Stimulated activated CD4-positive, alpha-beta T cell treated with anti-CD3 and anti-CD28 coated beads, Interleukin-2, amount 100 ng/mL, for 24 hours (primary cell): ENCODE results near the gene CPEB2.

ENCODE experiments used
- DNase-seq, 2 donors: peaks; one replicate each; pipeline ENCODE4 v3.0.0-alpha.2; 2020

CPEB2 gene

DNA sequence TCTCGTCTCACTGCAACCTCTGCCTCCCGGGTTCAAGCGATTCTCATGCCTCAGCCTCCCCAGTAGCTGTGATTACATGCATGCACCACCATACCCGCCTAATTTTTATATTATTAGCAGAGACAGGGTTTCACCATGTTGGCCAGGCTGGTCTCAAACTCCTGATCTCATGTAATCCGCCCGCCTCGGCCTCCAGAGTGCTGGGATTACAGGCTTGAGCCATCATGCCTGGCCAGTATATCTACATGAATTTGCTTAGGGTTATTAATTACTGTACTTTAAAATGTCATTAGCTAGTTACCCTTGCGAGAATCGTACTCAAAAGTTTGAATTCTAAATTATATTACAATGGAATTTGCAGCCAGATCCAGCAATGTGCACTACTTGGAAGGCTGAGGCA, 8.9 kb downstream of the CPEB2 start:
- no peak for DNase-seq

DNA sequence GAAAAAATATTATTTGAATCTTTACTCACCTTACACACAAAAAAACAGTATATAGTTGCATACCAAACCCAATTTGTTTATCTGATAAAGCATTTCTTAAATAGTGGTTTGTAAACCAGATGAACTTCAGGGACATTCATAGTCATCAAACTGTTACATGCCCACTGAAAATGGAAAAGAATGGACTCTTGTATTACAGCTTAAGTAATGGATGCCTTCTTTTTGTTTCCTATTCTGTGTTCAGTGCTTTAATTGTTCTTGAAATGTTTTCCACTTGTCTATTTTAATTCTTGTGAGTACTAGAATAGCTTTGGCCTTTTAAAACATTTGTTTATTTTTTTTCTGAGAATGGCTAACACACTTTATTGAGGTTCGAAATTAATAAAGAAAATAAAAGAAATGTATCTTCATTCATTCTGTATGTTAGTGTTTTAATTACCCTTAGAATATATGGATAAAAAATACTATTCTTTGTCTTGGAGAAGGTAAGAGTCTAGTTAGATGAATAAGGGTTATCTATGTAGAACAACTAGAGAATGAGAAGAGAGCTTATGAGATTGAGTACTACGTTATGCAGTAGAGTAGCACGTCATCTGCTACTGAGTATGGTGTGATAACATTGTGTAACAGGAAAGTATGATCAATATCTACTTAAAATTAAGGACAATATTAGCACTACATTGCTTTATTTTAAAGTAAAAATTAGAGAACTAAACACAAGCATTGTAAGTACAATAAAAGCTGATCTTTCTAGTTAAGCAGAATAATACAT, 9.9 kb downstream of the CPEB2 start:
- no peak for DNase-seq

DNA sequence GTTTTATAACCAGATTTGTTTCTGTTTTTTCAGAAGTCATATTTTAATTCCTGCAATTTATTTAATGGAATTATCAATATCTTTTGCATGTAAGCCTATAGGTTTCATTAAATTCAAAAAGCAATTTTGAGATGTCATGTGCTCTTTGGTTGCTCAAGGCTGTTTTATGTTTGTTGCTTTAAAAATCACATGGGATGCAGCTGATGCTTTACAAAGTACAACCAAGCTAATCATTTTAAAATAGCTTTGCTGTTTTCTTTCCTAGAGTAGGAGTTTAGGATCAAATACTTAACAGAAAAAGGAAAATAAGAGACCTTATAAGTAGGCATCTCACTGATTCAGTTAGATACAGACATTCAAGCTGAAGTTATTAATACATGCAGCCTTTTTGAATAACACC, 11.3 kb downstream of the CPEB2 start:
- DNase-seq, result no peak

DNA sequence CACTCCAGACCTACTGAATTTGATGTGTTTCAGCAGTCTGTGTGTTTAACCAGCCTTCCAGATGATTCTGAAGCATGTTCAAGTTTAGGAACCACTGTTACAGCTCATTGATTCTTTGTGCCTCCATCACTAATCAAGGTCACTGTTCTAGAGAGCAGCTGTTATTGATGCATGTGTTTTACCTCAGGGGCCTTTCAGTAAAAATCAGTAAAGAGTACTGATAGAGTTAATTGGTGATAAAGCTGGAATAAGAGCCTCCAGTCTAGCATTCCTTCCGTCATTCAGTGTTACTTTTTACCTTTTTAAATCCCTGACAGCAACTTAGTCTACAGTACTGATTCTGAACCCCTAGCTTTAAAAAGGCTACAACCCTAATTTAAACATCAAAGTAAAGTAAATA, 12.9 kb downstream of the CPEB2 start:
- DNase-seq, result no peak

DNA sequence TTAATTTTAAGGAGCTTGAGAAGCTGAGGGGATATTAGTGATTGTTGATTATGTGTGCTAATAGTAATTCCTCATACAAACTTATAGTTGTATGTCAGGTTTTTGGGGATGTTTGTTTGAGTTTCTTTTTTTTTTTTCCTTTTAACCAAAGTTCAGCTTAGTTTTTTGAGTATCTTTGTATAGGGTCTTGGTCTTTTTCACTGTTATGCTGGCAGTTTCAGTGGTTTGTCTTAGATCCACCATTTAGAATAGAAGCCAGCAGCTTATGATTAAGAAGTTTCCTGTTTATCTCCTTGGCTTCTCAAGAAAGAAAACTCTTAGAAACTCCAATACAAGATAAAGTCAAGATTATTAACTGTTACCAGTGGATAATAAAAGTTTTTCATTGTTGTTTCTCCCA, 16.1 kb downstream of the CPEB2 start:
- no peak for DNase-seq

DNA sequence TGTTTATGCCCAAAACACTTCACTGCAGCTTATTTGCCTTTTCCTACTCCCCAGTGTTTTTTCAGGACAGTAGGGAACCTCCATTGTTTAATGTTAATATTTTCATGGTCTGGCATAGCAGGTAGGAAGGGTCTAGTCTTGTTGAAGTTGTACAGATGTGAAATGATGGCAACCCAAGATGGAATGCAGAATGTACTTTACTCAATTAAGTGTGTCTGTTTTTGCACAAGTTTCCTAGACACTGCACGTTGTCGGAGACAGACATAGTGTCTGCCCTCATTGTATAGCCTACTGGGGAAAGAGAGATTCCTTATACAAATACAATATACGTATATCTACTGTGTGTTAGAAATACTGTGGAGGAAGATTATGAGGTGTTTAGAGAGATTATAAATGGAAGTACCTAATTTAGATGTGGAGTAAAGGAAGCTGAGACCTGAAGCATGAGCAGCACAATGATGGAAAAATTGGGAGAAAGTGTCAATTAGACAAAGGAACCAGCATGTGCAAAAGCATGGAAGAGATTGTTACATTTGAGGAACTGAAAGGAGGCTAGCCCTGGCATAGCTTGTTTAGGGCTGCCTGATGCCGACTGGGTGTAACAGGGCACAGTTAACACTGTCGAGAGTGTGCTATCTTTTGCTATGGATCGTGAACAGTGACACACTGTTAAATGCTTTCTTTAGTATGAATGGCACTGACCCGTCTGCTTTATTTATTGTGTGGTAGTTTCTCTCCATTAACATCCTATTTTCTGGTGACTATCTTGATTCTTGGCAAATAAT, 18.4 kb downstream of the CPEB2 start:
- DNase-seq, result no peak

DNA sequence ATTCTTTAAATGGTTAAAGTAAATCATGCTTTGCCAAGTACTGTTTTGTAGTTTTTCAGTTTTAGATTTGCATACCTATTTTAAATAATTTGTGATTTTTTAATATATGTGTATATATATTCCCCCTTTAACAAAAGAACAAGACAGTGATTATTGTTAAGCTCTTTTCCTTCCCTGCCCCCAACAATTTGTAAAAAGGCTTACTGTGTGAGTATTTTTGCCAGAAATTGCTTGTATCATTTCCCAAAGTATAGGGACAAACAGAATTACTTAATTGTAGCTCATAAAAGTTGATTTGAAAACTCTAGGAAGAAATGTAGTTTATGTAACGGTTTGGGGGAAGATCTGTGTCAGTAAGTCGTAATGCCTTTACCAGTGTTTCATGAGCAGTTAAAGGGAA, 19.0 kb downstream of the CPEB2 start:
- DNase-seq, result no peak

DNA sequence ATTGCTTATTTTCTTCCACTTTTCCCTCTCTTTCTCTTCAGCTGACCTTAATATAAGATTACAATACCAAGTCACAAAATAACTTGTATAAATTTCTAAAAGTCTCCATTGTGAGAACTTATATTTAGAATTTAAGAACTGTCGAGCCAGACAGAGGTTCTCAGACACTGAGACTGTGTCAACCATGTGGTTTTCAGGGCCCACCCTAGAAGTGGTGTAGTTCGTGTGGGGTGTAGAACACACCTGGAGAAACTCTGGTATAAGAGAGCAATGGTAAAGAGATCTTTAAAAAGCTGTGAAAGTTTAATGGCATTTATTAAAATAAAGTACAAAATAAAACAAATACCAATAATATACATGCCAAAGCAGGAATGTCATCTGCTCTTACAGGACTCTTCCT, 19.7 kb downstream of the CPEB2 start:
- DNase-seq, result no peak

DNA sequence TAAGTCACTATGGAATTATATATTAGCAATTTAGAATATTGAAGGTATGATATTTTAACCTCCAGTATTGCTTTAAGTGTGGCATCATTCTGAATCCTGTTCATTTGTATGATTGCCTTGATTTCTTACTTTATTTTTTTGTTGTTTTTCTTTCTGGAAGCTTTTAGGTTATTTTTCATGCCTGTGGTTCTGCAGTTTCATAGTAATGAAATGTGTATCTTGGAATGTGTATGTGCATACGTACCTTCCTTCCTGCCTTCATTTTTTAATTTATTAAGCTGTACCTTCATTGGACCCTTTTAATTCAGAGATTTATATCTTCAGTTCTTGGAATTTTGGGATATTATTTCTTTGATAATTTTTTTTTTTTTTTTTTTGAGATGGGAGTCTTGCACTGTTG, 22.1 kb downstream of the CPEB2 start:
- DNase-seq, result no peak

DNA sequence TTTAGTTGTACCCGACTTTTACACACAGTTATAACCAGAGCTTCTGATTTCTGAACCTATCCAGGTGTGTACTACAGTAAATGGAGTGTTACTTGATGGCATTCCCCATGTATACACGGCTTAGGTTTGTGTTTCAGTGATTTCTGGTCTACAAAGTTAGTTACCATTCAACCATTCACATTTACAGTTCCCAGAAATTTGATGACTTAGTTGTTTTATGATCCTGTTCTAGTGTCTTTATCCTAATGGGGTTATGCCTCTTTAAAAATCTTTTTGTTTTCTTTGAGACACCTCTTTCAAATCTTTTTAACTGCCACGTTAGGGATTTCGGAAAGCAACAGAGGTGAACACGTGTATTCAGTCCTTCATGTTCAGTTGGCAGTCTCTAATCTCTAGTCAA, 23.4 kb downstream of the CPEB2 start:
- DNase-seq, result no peak

DNA sequence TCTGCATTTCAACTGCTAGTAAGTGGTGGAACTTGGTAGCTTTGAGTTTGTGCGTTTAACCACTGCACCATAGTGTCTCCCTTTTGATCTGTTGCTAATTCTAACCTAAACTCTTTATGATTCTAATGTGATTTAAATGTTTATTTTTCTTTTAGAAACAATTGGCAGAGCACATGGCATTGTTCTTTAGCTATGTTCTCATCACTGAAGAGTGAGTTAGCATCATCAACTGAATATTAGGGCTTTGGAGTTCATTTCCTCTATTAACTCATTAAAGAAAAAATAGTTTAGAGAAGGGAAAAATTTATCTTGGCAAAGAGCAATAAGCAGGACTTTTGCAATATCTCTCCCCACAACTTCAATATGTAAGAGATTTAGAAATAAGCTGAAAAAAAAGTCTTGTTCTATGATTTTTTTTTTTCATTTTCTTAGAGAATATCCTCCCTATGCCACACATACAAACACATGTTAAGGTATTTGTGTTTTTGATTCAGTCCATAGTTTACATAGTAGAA, 25.7 kb downstream of the CPEB2 start:
- DNase-seq, result no peak

DNA sequence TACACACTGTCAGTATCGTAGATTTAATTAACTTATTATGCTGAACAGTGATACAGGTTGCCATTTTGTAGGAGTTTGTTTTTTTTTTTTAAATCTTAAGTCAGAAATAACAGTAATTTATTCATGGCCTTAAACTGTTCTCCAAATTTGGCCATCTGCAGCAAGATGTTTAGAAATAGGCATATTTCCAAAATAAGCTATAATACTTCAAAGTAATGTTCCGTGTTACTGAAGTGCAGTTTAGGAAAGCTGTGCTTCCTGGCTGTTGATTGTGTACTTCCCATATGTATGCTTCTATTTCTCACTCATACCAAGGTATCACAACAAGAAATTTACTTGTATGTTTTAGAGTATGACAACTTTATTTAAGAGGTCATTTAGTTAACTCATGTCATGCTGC, 28.9 kb downstream of the CPEB2 start:
- no peak for DNase-seq

DNA sequence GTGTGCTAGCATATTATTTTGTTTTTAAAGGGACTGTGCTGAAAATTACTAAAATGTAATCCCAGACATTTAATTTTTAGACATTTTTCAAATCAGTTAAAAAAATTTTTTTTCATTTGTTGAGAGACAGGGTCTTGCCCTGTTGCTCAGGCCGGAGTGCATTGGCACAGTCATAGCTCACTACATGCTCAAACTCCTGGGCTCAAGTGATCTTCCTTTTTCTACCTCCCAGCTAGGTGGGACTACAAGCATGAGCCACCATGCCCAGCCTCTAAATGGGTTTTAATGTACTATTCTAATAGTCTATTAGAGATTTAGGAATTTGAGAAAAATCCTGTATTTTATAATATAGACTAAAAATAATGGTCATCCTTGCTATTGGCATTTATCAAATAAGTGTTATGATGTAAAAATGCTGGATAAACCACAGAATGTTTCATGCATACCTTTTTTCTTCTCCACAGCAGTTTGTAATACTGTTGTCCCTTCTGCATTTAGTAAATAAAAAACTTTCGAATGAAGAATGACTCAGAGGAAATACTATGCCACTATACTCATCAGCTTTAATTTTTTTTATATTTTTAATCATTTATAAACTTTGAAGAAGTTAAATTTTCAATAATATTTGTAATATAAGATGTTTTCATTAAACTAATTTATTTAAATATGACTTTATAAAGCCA, 29.9 kb downstream of the CPEB2 start:
- no peak for DNase-seq

DNA sequence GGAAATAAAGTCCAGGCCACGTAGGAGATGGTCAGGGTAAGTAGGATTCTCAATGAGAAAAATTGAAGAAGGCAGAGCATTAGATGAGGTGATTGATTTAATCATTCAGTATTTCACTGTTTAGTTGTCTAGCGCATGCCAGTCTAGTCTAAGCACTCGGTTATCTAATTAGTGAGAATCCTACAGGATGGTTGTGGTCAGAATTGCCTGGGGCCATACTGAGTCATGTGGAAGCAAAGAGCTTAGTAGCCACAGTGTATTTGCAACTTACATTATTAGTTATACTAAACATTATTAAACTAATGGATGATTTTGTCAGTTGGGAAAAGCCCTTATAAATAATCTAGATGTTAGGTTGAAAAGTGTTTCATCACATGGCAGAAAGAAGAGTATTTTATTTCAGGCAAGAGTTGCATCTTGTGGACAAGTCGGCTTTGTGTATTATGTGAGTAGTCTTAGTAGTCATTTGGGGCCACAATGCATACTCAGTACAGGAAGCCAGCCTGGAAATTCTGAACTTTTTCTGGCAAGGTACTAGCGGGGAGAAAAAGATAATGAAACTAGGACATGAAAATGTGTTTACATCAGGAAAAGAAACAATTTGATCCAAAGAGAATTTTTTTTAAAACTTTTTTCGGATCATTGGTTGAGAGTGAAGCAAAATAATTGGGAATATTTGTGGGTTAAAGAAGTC, 31.9 kb downstream of the CPEB2 start:
- no peak for DNase-seq

DNA sequence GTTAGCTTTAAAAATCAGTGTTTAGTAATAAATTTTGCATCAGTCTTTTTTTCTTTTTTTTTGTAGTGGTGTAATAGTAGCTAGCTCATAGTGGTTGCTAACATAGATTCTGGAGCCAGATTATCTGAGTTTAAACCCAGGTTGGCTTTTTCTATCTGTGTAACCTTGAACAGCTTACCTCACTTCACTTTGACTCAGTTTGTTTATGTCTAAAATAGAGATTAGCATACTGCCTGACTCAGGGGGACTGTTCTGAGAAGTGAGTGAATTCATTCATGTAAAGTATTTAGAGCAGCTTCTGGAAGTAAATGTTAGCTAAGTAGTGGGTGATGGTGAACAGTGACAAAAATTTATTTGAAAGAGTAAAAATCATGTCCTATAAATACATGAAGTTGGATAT, 32.9 kb downstream of the CPEB2 start:
- no peak for DNase-seq

DNA sequence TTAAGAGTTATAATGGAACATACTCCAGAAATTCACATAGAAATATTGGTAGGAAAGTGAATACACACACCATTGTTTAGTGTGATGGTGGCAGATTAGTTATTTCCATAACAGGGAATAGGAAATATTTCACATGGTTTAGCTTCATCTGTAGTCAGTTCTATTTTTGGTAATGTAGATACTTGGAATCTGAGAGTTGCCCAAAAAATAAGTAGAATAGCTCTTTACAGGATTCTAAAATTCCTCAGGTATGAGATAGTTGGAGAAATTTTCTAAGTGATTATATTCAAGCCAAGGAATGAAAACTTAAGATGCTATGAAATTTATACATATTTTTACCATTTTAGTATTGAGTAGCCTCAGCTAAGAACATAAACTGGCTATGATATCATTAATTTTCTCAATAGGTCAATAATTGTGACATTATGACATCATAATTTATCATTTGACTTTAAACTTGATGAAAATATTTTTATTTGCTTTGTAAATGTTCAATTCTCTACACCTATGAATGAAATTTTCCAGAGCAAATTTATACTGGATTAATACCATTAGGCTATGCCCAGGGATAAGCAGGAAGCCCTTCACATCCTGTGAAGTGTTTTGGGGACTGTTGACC, 35.8 kb downstream of the CPEB2 start:
- DNase-seq, result no peak

DNA sequence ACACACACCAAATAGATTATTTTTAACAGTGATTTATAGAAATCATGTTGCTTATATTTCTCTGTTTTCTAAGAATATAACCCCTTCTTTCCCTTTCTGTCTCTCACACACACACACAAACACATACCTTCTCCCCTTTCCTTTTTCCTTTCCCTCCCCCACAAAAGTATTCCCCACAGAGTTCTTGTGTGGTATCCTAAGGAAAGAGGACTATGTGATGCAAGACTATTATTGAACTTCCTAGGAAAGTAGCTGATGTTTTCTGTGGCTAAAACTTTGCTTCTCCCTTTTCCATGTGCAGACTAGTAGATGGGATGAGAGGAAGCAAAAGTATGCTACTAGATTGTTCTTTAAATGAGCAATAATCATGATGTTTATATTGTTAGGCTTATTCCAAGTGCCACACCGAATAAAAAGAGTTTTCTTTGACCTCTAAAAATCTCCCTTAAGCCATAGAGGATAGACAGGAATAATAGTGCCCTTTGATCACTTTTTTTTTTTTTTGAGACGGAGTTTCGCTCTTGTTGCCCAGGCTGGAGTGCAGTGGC, 38.7 kb downstream of the CPEB2 start:
- DNase-seq, result no peak

DNA sequence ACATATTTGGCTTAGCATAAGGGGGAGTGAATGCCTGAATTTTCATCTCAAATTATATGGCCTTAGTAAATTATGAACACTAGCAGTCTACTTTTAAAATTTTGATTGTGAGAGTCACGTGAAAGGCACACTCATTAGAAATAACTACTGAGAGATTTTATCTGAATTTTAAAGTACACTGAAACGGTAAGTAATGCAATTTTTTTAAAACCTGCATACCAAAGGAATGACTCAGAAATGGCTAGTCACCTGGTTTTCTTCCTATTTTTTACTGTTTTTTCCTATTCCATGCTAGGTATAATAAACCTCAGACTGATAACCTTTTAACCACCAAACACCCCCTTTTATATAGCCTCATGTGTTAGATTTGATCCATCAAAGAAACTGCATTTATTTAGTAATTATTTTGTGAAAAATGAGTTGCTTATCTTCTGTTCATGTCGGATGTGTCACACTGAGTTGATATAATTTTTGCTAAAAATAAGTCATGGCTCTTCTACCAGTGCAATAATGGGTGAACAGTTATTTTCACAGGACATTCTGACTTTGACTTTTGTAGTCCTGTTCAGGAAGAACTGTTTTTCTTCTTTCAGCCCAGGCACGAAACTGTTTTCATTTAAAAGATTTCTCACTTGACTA, 40.4 kb downstream of the CPEB2 start:
- DNase-seq, result no peak

DNA sequence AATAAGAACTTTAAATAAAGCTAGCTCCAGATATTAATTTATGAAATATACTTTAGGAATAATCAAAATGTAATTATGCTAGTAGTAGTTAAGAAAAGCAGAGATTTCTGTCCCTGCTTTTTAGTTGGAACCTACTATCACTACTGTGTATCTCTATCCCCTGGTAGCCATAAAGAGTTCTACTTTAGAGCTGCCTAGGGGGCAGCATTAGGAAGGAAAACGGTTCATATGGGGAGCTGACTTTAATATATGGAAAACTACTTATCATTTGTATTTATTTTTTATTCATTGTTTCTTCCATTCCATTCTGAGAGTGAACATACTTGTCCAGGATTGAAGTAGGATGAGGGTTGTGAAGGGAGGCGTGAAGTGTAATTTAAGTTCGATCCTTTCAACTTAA, 40.9 kb downstream of the CPEB2 start:
- DNase-seq, result no peak

DNA sequence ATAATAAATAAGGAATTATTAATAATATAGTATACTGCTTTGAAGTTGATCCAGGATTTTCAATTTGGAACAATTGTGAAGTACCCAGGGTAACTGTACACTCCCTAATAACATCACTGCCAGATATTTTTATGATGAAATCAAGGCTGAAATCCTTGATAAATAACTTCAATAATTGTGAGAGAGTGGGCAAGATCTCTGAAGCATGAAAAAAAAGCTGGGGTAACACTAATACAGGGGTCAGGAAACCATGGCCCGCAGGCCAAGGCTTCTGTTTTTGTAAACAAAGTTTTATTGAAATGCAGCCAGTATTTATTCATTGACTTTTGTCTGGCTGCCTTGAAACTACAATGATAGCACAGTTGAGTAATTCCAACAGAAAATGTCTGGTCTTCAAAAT, 41.6 kb downstream of the CPEB2 start:
- no peak for DNase-seq

DNA sequence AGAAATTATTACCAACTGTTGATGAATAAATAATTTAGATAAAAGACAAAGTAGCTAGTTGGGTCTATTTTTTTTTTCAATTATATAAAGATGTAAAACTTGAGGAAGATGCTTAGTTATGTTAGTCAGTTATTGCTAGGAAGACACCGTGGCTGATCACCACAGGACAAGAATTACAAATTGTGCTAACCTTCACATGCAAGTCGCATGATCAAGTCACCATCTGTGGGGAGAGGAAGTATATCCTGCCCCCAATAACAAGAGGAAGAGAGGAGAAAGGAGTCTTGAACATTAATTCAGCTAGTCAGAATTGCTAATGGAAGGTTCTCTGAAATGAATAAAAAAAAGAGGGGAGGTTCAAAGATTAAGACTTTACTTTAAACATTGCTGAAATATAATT, 52.3 kb downstream of the CPEB2 start:
- DNase-seq, result no peak

DNA sequence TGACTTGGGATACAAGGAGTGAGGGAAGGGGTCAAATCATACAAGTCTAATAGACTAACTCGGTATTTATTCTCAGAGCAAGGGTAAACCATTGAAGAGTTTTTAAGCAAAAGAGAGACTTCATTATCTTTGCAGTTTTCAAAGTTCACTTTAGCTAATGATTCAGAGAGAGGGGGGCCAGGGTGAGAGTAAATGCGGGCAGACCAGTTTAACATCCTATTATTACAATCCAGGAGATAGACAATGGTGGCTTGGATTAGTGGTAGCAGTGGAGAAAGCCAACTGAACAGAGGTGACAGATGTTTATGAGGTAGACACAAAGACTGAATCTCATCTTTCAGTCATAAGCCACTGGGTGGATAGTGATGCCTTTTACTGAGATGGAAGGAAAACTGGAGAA, 57.9 kb downstream of the CPEB2 start:
- DNase-seq, result no peak
